ENCODE measurements around the gene C11orf21. TPM values are rescaled to one million over a fixed set of nuclear protein-coding genes. Genes with fewer than 3 reads are reported as not detected.

Gene C11orf21
- total and polyA plus RNA-seq, 2 of the 8 experiments (the other 6 are each of a cell fraction or from before 2014, with no cell fraction given) = not detected

DNA sequence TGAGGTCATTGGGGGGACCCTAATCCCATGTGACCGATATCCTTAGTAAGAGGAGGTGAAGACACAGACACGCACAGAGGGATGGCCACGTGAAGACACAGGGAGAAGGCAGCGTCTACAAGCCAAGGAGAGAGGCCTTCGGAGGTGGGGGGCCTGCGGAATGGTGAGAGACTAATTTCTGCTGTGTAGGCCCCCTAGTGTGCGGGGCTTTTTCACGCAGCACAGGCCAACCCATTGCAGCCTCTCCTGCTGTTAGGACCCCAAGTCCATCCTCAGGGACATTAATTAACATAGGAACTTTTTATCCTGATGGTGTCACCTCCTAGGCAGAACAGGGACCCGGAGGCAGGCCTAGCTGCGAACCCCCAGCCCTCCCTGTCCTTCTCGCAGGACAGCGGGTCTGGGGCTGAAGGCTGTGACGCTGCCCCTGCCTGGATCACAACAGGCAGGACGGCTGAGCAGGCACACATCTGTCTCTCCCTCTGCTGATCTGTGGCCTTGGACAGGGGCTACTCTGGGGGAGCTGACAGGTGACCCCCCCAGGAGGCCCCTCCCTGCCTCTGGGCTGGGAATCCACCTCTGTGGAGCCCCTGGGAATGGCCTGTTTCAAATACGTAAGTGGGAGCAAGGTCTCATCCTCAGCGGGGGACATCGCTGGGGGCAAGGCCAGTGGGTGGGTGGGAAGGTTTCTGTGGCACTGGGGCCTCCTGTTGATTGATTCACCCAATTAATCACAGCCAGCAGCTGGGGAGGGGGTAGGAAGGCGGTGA is 39.2 kb downstream of the C11orf21 start:
- no peak overlapping the region for H3K9ac ChIP-seq (replicated peaks in 1 of 4; ENCODE audit: extremely low read depth in 1 of 4, low read depth in 3 of 4, low read length in 3 of 4)
- H3K9me3 ChIP-seq (ENCODE audit: insufficient read depth in 2 of 2, low read depth in 1 of 2, low read length in 1 of 2) = no peaks in the 10 kb centered on the region
- no peak overlapping the region for H3K14ac ChIP-seq (ENCODE audit: insufficient read length)
- no peak overlapping the region; the same call in 1 of the 2 replicates for H4K8ac ChIP-seq (ENCODE audit: extremely low read depth, insufficient read depth, low read length)
- no peaks in the 10 kb centered on the region for H3K79me2 ChIP-seq (ENCODE audit: control insufficient read depth in 1 of 2, insufficient read depth in 2 of 2, low read length in 2 of 2)
- no peak overlapping the region for H3K27ac ChIP-seq (ENCODE audit: low read depth, low read length)
- no peak overlapping the region for H2AK5ac ChIP-seq (ENCODE audit: low read depth, low read length)
- no peak overlapping the region for H3K4ac ChIP-seq (replicated peaks; ENCODE audit: insufficient read length, low read depth, low read length)
- no peak overlapping the region for H2BK20ac ChIP-seq (ENCODE audit: low read length)
- H2BK5ac ChIP-seq (ENCODE audit: low read depth, low read length) = no peak overlapping the region
- H4K91ac ChIP-seq (replicated peaks; ENCODE audit: insufficient read length, low read length) = no peak overlapping the region
- H3K79me1 ChIP-seq (ENCODE audit: low read depth, low read length) = no peaks in the 10 kb centered on the region
- no peaks in the 10 kb centered on the region for H3K23me2 ChIP-seq (ENCODE audit: low read depth, low read length)
- H3K18ac ChIP-seq (ENCODE audit: extremely low read depth, low read length) = no peak overlapping the region
- DNase-seq (ENCODE audit: low read depth in 1 of 2, low spot score in 2 of 2) = no peak
- ChIA-PET POLR2A (ENCODE audit: partially characterized antibody) (no interaction called here), CTCF (ENCODE audit: partially characterized antibody) (interaction anchor here (1.1 to 2.0 kb wide), 4 partner anchors 35 to 76 kb away, joined by 3 to 7 read pairs (median 4); no protein-coding TSS in a partner anchor)
- 84% methylated on average over 16 of the region's 18 CpGs; no CpG with 5 or more reads in 1 of the 2 experiments for WGBS, 2 experiments (ENCODE audit: extremely low coverage in 1 of 2, insufficient coverage in 1 of 2, insufficient read length in 1 of 2, insufficient replicate concordance in 2 of 2, low coverage in 1 of 2, low lambda C conversion rate in 2 of 2, missing lambda C conversion rate in 1 of 2)
- H3K23ac ChIP-seq (ENCODE audit: insufficient read length) = no peak overlapping the region
- H2BK15ac ChIP-seq (ENCODE audit: low read length) = no peak overlapping the region
- H2BK12ac ChIP-seq (ENCODE audit: low read depth, low read length) = no peak overlapping the region
- no peaks in the 10 kb centered on the region for H3K36me3 ChIP-seq (ENCODE audit: control insufficient read depth in 2 of 4, insufficient read depth in 4 of 4, low read length in 3 of 4)
- H3K4me2 ChIP-seq (ENCODE audit: insufficient read depth in 1 of 2, low read depth in 2 of 2, low read length in 2 of 2) = no peak overlapping the region
- peaks cover 0 to 1% of the 10 kb centered on the region in 2 experiments for H4K20me1 ChIP-seq (replicated peaks in 1 of 2; ENCODE audit: control insufficient read depth in 1 of 2, insufficient read depth in 2 of 2, low read length in 2 of 2)
- H3K4me3 ChIP-seq (ENCODE audit: extremely low read depth in 1 of 4, insufficient read depth in 2 of 4, low read depth in 3 of 4, low read length in 4 of 4) = no peak overlapping the region
- H3K27me3 ChIP-seq (replicated peaks in 1 of 4; ENCODE audit: control insufficient read depth in 3 of 4, extremely low read depth in 1 of 4, insufficient read depth in 3 of 4, low read length in 3 of 4) = peaks cover 0 to 26% (median 10%) of the 10 kb centered on the region in 4 experiments; a peak in 5 of 7 replicates
- no peak for FAIRE-seq
- H3K56ac ChIP-seq (replicated peaks; ENCODE audit: insufficient read length, low read depth, low read length) = no peak overlapping the region
- no peak overlapping the region for H4K5ac ChIP-seq (ENCODE audit: insufficient read length, low read depth, low read length)
- TF ChIP-seq YY1 (IDR thresholded peaks at IDR 0.05; ENCODE audit: low read depth, low read length) = no peak
- no peak for TF ChIP-seq KDM1A (IDR thresholded peaks at IDR 0.05; ENCODE audit: borderline replicate concordance, low read length)
- no peak overlapping the region for H2BK120ac ChIP-seq (replicated peaks; ENCODE audit: low read depth, low read length)
- H3K4me1 ChIP-seq (replicated peaks in 1 of 4; ENCODE audit: control insufficient read depth in 3 of 4, insufficient read depth in 4 of 4, low read length in 3 of 4) = no peaks in the 10 kb centered on the region; a peak in 1 of 7 replicates
- H2AFZ ChIP-seq (ENCODE audit: low read length) = no peak overlapping the region

All from H1 (cell line).